GM21423 (cell line): ENCODE data around the gene CDC14B.
"Not testable (repeated sequence)": the region's sequence is repeated elsewhere in the genome, so short reads cannot be mapped to it uniquely, and the experiment has no call there.

ENCODE experiments used
- ATAC-seq: cut with Tn5 transposase; IDR thresholded peaks from one replicate; pipeline ENCODE4 v1.9.1; 2021; ENCODE audit warnings: mild to moderate bottlenecking, moderate library complexity; ENCODE audit not compliant: unreplicated experiment

Gene CDC14B

DNA sequence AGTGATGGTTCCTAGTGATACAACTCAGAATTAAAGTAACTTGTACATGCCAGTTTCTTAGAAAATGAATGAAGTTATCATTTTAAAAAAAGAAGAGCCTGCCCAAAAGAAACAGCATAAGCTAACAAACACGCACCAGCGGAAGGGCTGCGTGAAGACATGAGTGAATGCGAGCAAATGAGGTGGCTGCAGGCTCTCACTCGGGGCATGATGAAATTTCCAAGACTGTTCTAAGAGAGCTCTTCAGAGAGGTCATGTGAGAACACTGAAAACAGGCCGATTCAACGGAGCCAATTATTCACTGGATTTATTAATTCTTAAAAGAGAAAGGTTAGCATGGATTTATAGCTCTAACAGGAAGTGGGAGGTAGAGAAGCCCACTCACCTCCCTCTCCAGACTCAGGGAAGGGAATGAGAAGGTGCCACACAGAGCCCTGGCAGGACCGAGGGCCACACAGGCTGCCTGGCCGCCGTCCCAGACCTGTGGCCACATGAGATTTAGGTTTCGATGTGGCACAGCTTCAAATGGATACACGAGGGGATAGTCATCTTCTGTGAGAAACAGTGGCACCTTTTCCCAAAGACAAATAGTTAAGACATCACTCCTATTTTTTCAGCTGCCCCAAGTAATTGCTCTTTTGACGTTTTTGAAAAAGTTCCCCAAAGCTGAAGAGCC, 114.2 kb downstream of the CDC14B start:
- ATAC-seq = no peak

DNA sequence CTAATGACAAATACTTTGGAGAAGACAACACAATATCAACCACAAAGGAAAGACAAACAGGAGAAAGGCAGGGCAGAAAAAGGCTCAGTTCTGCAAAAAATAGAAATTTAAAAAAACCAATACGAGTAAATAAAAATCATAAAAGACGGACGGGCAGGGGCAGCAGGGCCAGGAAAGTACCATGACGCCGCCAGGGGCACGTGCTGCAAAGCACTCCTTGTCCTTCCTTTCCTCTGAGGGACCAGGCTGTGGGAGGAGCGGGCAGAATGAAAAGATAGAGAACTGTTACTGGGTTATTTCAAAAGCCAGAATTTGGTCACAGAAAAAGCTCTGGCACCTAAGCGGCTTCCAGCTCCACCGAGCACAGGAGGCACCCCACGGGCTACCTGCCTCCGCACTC, 115.7 kb downstream of the CDC14B start:
- ATAC-seq = no peak

DNA sequence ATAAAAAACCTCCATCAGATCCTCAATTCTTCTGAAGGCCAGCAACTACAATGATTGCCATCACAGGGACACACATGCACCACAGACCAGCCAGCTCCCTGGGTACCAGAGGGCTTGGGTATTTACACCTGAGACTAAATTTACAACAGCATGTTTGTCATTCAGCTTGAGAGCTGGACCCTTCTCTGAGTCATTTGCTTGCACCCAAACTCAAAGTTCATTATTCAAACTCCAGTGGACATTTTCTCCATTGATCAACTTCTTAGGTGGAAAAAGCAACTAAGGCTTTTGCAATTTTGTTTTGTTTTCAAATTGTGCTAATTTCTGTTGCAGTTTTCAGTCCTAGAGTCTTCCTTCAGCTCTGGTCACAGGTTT, 116.3 kb downstream of the CDC14B start:
- not testable (repeated sequence) for ATAC-seq

DNA sequence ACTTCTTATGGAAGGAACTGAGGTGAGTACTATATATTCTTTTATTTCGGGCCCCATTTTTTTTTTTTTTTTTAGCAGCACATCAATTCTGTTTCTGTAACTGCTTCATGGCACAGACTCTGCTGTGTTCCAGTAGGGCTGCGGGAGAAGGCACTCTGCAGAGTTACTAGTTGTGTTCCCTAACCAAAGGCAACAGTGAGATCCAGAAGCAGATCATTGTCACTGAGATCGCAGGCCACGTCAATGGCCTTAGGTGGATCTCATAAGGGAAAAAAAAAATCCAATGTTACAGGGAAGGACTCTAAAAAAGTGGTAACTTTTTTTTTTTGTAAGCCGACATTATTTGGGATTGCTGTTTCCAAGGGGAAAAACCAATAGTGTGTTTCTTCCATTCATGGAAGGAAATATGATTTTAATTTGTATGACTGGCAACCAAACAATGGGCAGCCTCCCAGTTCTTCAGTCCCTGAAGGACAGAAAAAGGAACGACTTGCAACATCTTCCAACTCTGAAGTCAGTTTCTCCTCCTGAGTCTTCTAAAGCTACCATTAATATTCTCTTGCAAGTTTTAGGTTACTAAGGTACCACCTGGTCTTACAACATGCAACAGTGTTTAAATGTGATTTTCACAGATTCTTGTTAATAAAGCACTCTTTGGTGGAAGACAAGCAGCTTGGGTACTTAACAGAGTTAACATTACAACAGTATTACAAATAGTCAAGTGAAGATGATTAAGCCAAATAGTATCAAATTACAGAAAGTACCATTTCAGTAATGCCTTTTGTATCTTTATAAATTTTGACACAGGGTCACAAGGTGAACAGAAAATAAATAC, 116.9 kb downstream of the CDC14B start:
- ATAC-seq = no peak

DNA sequence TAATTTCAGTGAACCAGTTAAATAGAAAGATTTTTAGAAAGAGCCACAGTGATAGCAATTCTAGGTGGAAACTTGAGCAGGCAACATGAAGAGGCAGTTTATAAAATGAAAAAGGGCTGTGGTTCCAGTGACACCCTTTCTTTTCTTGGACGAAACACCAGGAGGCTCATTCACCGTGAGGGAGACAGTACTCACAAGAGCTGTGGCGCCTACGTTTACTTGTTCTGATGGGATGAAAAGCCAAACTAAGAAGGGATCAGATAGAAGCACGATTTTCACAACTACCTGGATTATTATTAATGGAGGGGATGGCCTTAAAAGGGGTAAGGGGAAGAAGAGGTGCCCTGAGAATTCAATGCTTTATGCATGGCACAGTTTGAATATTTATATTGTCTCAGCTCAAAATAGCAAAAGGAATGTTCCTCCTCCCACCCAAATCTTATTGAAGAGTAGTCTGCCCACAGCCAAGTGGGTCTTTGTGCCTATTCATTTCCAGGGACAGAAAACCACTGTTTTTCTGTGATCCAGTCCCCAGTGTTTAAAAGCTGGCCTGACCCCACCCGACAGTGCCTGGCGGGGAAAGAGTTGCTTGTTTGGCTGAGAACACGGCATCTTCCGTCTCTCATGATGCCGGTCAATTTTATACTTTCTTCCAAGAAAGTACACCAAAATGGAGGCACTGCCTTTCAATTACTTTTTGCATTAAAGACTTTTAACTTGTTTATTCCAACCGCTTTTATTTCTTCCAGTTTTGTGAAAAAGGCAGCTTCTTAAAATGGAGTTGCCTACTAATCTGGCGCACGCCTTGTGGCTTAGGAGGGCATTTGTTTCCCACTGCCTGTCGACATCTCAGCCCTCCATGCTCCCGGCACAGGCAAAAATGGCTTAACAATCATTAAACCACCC, 117.8 kb downstream of the CDC14B start:
- ATAC-seq = no peak

DNA sequence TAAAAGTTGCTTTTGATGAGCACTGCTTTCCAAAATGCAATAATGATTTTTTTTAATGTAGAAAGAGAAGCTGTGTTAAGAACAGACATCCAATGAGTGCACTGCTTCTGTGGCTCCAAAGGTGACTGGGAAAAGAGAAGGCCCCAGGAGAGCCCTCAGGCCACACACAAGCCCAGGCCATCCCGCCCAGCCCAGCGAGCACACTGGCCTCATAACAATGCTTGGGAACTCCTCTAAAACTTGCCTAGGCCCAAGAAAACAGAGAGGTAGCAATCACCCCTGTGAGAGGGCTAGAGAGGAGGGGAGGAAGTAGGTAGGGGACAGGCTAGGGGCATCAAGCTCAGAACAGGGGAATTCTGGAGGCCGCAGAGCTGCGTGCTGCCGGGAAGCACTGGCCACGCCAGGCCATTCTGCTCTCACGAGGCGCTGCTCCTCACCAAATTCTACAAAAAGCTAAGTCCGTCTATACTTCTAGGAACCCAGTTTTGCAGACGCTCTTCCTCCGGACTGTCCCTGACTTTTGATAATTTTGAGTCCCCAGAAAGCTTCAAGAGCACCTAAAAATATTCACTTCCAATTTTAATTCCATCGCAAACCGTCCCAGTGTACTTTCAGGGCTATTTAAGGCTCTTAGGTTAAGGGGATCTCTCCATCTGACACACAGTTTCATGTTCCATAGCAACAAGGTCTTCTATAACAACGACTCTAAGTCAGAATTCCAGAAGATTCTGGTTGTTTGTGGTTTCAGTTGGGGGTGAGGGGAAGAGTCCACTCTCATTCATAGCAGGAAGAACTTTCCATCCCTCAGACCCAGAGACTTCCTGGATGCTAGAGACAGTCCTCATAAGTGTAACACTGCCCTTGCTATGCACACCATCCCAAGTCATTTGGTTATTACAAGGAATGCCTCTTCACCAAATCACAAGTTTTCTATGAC, 118.7 kb downstream of the CDC14B start:
- ATAC-seq = no peak

DNA sequence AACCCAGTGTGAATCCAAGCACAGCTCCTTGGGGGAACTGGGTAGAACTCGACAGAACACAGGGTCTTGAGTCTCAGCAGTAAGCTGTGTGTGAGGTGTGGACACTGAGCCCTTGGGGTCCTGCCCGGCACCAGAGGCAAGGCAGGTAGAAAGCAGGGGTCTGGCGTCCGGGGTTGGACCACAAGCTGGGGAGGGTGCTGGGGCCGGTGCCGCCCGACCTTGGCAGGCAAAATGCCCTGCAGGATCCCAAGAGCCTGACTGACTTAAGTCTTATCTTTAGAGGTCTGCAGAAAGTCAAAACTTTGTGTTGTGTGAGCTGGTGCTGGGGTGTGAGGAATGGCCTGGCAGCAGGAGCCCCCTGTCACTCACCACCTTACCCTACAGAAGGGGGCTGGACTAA, 120.4 kb downstream of the CDC14B start:
- no peak for ATAC-seq

DNA sequence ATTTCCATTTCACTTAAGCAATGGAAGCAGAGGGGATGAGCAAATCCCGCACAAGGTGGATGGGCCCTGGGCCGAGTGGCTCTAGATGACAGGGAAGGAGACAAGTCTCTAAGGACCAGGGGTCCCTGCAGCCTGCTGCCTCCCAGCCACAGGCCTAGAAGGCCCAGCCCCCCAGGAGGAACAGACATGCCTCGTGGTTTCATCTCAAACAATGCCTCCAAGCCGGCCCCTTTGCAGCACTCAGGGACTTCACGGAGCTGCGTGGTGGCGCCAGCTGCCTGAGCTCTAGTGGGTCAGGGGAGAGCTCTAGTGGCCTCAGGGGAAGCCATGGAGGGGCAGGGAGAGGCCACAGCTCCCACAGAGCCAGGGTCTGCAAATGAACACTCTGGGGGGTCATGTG, 120.8 kb downstream of the CDC14B start:
- ATAC-seq = no peak

DNA sequence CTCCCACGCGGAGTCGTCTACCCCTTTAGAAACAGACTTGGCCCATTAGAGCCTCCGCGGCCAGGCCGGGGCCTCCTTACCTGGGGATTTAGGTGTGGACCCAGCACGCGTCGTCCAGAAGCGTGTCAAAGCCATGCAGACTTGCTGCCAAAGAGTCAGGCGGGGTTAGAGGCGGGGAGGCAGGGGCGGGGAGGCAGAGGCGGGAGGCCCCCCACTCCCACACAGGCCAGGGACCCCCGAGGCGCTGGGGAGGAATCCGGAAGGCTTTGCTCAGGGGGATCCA, 122.6 kb downstream of the CDC14B start:
- ATAC-seq = no peak

DNA sequence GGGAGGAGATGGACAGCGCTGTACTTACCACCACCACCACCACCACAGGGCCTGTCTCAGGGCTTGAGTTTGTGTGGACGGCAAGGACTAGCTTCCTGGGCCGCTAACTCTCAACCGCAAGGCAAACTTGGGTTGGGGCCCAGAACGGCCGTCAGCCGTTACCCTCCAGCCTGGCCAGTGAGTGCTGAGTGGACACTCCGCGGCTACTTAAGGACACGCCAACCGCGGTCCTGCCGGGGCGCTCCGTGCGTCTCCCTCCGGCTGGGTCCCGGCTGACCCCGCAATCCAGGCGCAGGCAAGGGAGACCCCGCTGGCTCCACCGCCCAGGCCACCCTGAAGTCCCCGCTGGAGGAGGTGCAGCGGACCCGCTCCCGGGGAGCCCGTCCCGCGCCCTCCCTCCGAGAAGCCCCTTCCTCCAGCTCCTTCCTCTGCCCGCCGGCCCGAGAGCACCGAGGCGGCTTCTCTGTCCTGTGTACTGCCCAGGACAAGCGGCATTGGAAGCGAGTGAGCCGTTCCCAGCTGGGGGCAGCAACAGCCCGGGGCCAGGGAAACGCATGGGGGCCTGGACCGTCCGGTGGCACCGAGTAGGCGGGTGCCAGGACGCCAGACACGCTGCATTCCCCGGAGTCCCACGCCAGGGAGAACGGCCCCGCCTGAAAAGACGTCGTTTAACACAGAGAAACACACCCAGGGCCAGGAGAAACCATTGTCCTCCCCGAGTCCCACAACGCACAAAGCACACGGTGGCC, 123.1 kb downstream of the CDC14B start:
- no peak for ATAC-seq

DNA sequence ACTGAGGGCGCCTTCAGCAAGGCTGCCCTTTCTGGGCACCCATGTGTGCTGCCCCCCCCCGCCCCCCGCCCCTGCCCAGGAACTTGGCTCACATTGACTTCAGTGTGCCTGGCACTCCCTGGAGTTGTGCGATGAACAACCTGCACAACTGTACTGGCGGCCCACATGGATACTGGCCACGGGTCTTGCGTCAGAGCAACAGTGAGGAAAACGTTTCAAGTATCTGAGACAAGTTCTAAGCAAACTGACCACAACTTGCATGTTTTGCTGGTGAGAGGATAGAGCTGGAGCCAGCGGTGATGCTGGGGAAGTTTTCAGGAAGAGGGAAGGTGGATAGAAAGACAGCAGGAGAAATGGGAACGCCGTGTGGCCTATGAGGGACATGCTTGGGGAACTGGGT, 124.3 kb downstream of the CDC14B start:
- ATAC-seq = no peak

DNA sequence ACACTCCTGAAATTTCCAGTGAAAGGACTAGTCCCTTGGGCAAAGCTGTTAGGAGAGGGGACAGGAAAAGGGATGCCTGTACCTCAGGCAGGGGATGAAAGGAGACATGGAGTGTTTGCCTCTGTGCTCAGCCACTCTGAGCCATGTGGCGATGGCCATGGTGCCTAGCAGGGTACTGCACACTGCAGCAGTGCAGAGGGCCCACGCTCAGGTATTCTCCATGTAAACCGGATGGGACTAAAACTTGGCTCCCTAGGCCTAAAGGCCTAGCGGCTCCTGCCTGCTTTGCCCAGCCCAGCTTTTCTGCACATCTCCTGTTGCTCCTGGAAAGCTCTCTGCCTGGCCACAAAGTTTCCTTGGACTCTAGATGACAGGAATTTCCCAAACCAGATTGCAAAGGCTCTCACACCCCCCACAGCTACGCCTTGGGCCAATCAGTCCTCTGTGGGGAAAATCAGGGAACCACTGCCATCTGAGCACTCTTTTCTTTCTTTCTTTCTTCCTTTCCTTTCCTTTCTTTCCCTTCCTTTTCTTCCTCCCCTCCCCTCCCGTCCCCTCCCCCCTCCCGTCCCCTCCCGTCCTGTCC, 125.3 kb downstream of the CDC14B start:
- no peak for ATAC-seq

DNA sequence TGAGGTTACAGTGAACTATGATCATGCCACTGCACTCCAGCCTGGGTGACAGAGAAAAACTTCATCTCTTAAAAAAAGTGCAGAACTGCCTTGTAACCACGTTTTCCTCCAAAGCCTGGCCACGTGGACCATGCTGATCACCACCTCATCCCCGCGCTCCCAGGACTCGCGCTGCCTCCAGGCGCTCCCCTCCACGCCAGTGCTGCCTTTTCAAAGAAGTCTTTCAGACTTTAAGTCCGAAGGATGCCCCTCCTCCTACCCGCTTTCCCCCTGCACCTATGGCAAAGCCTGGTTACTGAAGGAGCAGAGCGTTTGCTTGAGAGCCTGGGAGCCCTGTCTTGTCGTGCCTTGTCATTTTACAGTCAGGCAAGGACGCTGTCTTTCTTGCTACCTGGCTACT, 125.9 kb downstream of the CDC14B start:
- no peak for ATAC-seq

DNA sequence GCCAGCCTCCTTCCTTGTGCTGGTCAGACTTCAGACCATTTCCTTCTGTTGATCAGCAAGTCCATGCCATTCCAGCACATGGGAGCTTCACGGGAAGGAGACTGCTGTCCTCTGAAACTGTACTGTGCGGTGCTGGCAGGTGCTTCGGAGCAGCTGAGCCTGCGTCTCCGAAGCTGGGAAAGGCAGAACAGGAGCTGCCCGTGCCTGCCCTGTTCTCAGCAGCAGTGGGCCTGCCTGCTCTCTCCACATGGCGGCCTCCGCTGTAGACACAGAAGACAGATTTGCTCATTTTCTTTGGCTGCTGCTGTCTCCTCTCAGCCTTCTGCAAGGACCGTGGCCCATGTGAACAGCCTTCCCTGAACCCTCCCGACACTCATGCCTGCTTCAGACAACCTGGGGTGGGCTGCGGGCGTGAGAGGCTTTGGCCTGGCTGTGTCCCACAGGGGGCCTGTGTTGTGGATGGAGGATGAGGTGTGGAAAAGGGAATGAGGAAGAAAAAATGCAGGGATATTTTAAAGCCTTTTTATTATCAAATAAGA, 126.6 kb downstream of the CDC14B start:
- no peak for ATAC-seq

DNA sequence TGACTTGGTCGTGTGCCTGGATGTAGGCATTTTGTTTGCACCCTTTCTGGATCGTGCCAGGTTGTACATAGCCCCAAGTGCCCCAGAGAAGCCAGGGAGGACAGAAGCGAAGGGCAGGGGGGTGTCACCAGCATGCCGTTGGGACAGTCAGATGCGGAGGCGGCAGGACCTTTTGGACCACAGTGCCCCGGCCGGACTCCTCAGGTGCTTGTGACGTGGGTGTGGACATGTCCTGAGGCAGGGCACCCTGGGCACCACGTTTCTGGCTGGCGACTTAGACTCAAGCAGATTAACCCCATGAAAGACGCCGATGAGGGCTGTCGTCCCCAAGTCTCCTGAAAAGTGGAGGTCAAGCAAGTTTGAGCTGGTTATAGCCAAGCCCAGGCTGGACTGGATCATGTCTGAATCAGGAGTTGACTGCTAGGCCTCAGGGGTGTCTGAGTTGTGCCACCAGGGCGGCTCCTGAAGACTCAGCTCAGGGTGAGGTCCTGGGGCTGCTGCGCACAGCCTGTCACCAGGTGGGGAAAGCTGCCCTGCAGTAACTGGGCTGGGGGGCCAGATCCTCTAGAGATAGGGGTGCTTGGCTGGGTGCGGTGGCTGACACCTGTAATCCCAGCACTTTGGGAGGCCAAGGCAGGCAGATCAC, 127.6 kb downstream of the CDC14B start:
- ATAC-seq = no peak

DNA sequence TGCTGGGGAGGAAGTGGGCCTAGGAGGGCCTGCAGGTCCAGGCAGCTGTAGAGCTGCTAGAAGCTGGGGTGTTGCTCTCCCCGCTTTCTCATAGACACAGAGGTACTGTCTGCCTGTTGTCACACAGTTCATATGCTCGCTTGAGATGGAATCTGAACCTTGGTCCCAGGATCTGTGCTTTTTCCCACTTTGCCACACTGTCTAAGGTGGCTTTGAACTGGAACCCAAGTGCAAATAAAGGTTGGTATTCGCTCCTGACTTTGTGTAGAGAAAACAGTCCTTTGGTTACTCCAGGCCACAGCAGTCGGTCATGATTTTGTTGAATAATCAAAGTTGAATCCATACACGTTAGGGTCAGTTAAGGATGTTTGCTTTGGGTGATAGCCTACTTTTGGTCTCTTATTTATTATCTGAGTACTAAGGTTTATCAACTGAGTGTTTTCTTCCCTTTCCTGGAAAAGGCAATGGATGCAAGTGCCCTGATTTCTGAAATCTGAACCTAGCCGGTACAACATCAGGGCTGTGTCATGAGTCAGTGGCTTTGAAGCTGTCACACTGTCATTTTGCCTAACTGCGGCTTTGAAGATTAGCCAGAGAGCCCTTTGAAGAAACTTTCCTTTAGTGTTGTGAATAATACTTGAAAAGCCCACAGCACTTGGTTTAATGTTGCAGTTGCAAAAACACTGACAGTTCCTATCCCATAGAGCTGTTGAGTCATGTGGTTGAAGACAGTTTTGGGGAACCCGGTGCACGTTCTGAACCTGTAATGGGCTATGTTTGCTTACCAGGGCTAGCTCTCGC, 128.4 kb downstream of the CDC14B start:
- ATAC-seq = no peak

DNA sequence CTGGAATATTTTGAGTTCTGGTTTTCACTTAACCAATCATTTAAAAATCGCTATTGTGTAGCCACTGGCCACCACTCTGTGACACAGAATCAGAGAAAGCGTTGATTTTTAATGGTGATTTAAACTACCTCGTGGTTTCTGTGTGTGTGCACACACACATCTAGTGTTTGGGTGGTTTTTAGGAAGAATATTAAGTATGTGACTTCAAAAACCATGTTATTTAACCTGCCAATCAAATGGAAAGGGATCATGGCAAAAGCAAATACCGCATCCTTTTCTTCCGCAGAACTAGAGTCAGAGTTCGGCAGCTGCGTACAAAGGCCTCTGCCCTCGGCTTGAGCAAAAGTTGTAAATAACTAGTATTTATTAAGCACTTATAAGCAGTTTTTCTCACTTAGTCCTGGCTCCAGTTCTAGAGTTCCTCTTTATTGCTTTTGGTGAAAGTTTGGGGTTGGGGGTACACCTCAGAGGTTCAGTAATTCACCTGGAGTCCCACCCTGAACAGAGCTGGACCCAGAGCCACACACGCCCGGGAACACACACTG, 129.0 kb downstream of the CDC14B start:
- ATAC-seq = no peak

DNA sequence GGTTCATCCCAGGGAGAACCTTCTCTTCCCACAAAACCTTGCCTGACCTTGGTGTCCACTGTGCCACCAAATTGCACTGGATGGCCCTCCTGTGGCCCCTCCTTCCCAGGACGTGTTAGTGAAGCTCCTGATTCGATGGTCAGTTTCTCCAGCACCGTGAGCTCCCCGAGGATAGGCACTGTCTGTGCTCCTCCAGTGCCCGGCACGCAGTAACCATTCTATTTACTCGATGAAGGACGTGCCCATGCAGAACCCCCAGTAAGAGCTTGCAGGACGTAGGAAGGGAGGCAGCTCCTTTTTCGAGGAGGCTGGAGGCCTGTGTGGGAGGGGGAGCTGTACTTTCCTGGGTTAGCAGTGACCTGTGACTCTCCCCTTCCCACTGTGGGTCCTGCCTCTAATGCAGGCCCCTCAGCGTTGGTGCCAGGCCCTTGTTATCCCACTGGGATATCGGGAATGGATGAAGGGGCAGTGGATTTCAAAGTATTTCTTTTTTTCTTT, 130.1 kb downstream of the CDC14B start:
- no peak for ATAC-seq
